GM12872 (cell line): ENCODE measurements around the gene AKAP11.

Source experiments
- CTCF ChIP-seq: IDR thresholded peaks from 3 replicates; pipeline ENCODE4 v1.5.1; 2011; ENCODE audit warnings: low read depth, mild to moderate bottlenecking, low read length, moderate library complexity; ENCODE audit not compliant: insufficient read depth

The AKAP11 gene

GRCh38 chr13:42284068-42284467 lies 12.1 kb downstream of the AKAP11 start:
- no peak for TF ChIP-seq CTCF

- TF ChIP-seq CTCF: no peak
These were observed 26.4 kb downstream of the AKAP11 start for GRCh38 chr13:42298392-42298791.

- TF ChIP-seq CTCF: no peak
These were observed 33.6 kb downstream of the AKAP11 start for GRCh38 chr13:42305503-42305902.

DNA sequence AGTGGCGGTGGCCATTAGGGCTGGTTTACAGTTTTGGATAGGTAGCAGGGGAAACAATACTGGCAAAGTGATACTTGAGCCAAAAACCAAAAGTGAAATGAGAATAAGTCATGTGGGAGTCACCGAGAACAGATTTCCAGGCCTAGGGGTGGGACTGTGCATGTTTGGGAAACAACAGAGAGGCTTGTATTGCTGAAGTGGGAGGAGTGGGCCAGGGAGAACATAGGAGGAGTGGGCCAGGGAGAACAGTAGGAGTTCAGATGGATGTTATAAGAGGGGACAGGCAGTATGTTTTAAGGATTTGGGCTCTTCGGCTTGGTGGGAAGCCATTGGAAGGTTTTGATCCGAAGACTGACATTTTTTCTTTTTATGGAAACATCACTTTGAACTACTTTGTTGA lies 35.5 kb downstream of the AKAP11 start:
- TF ChIP-seq CTCF: no peak

- TF ChIP-seq CTCF: no peak
These were observed 41.0 kb downstream of the AKAP11 start for GRCh38 chr13:42312817-42313431.

- TF ChIP-seq CTCF: no peak
These were observed 46.6 kb downstream of the AKAP11 start for GRCh38 chr13:42318570-42318969.

- no peak for TF ChIP-seq CTCF
These were observed 48.4 kb downstream of the AKAP11 start for GRCh38 chr13:42320375-42320787.
